SK-N-SH treated with all-trans-retinoic acid at 6 μM for 48 hours (cell line): ENCODE results near the gene COL4A1.

Experiments used
- ATAC-seq: fragments of 200-7000 bp; cut with Tn5 transposase; 3 replicates; pipeline ENCODE4 v1.9.1; 2020; ENCODE audit warnings: mild to moderate bottlenecking, moderate library complexity
- ARNTL ChIP-seq: fragments of 450-650 bp; formaldehyde crosslinking; IDR thresholded peaks from 2 replicates; pipeline ENCODE4 v1.5.0; 2020; ENCODE audit warnings: low read depth, mild to moderate bottlenecking, moderate library complexity, borderline replicate concordance
- BACH2 ChIP-seq: fragments of 250-450 bp; sonication (Bioruptor Pico); IDR thresholded peaks from 2 replicates; pipeline ENCODE4 v1.9.0; 2021; ENCODE audit warnings: mild to moderate bottlenecking, borderline replicate concordance
- CREB5 ChIP-seq: fragments of 250-450 bp; sonication (Bioruptor Pico); IDR thresholded peaks from 2 replicates; pipeline ENCODE4 v1.5.1; 2020; ENCODE audit warnings: low read depth, mild to moderate bottlenecking, moderate library complexity
- CSDC2 ChIP-seq: fragments of 250-450 bp; sonication (Bioruptor Pico); IDR thresholded peaks from 2 replicates; pipeline ENCODE4 v1.5.0; 2020; ENCODE audit warnings: mild to moderate bottlenecking, moderate library complexity
- CSRNP3 ChIP-seq: fragments of 250-450 bp; sonication (Bioruptor Pico); IDR thresholded peaks from 2 replicates; pipeline ENCODE4 v1.5.1; 2021; ENCODE audit warnings: mild to moderate bottlenecking, moderate library complexity
- ESRRG ChIP-seq: fragments of 250-450 bp; sonication (Bioruptor Pico); IDR thresholded peaks from 2 replicates; pipeline ENCODE4 v1.6.1; 2021; ENCODE audit warnings: mild to moderate bottlenecking
- GLIS3 ChIP-seq: fragments of 250-450 bp; sonication (Bioruptor Pico); IDR thresholded peaks from 2 replicates; pipeline ENCODE4 v1.5.0; 2020; ENCODE audit warnings: mild to moderate bottlenecking, moderate library complexity
- ISL1 ChIP-seq: fragments of 250-450 bp; sonication (Bioruptor Pico); IDR thresholded peaks from 2 replicates; pipeline ENCODE4 v2.1.2; 2022; ENCODE audit warnings: mild to moderate bottlenecking, moderate library complexity
- OSR1 ChIP-seq: fragments of 250-450 bp; sonication (Bioruptor Pico); IDR thresholded peaks from 2 replicates; pipeline ENCODE4 v1.8.0; 2022; ENCODE audit warnings: moderate library complexity, mild to moderate bottlenecking, inconsistent platforms
- POU6F1 ChIP-seq: fragments of 250-450 bp; sonication (Bioruptor Pico); IDR thresholded peaks from 2 replicates; pipeline ENCODE4 v1.8.0; 2021; ENCODE audit warnings: low read depth, mild to moderate bottlenecking, moderate library complexity, borderline replicate concordance
- PPARA ChIP-seq: fragments of 250-450 bp; sonication (Bioruptor Pico); IDR thresholded peaks from 2 replicates; pipeline ENCODE4 v1.5.0; 2020; ENCODE audit warnings: mild to moderate bottlenecking, borderline replicate concordance
- RARB ChIP-seq: fragments of 250-450 bp; sonication (Bioruptor Pico); IDR thresholded peaks from 2 replicates; pipeline ENCODE4 v1.8.0; 2021; ENCODE audit warnings: mild to moderate bottlenecking, moderate library complexity
- SNAI2 ChIP-seq: fragments of 250-450 bp; sonication (Bioruptor Pico); IDR thresholded peaks from 2 replicates; pipeline ENCODE4 v1.5.0; 2020; ENCODE audit warnings: mild to moderate bottlenecking, moderate library complexity
- TSHZ2 ChIP-seq: fragments of 250-450 bp; sonication (Bioruptor Pico); IDR thresholded peaks from 2 replicates; pipeline ENCODE4 v1.5.0; 2020; ENCODE audit warnings: mild to moderate bottlenecking, moderate library complexity
- ZC3H10 ChIP-seq: fragments of 250-450 bp; sonication (Bioruptor Pico); IDR thresholded peaks from 2 replicates; pipeline ENCODE4 v1.5.1; 2021; ENCODE audit warnings: mild to moderate bottlenecking, moderate library complexity
- ZFP3 ChIP-seq: fragments of 250-450 bp; sonication (Bioruptor Pico); IDR thresholded peaks from 2 replicates; pipeline ENCODE4 v1.5.0; 2020; ENCODE audit warnings: mild to moderate bottlenecking, moderate library complexity
- ZFP30 ChIP-seq: fragments of 450-650 bp; formaldehyde crosslinking; IDR thresholded peaks from 2 replicates; pipeline ENCODE4 v1.5.0; 2022; ENCODE audit warnings: mild to moderate bottlenecking, moderate library complexity
- ZNF565 ChIP-seq: fragments of 450-650 bp; formaldehyde crosslinking; conservative IDR thresholded peaks from 2 replicates; pipeline ENCODE4 v1.5.0; 2020; ENCODE audit warnings: low read depth, mild to moderate bottlenecking, moderate library complexity
- ZNF70 ChIP-seq: fragments of 450-650 bp; formaldehyde crosslinking; IDR thresholded peaks from 2 replicates; pipeline ENCODE4 v1.5.0; 2020; ENCODE audit warnings: mild to moderate bottlenecking, moderate library complexity
- ZNF8 ChIP-seq: fragments of 450-650 bp; formaldehyde crosslinking; IDR thresholded peaks from 2 replicates; pipeline ENCODE4 v1.5.0; 2020; ENCODE audit warnings: mild to moderate bottlenecking, moderate library complexity

The COL4A1 gene

GRCh38 chr13:110256126-110256905, 50.6 kb downstream of the COL4A1 start:
- TF ChIP-seq ZFP3 (CRISPR knock-in tag) (no peak), GLIS3 (CRISPR knock-in tag) (no peak), OSR1 (CRISPR knock-in tag) (no peak), ESRRG (CRISPR knock-in tag) (no peak), SNAI2 (CRISPR knock-in tag) (no peak), BACH2 (CRISPR knock-in tag) (no peak), RARB (no peak), PPARA (no peak), CREB5 (CRISPR knock-in tag) (no peak), CSDC2 (CRISPR knock-in tag) (no peak), CSRNP3 (CRISPR knock-in tag) (no peak), POU6F1 (CRISPR knock-in tag) (no peak)
- no peak for ATAC-seq

- ATAC-seq, result no peak
- TF ChIP-seq ZNF8 (CRISPR knock-in tag) (no peak), ISL1 (CRISPR knock-in tag) (no peak), SNAI2 (CRISPR knock-in tag) (no peak), CSDC2 (CRISPR knock-in tag) (no peak), ESRRG (CRISPR knock-in tag) (no peak), ZFP30 (CRISPR knock-in tag) (no peak), ARNTL (CRISPR knock-in tag) (no peak), TSHZ2 (no peak), BACH2 (CRISPR knock-in tag) (no peak), ZNF565 (CRISPR knock-in tag) (no peak), OSR1 (CRISPR knock-in tag) (no peak)
Measured at GRCh38 chr13:110254751-110255553, 52.0 kb downstream of the COL4A1 start.

GRCh38 chr13:110254151-110254679, 52.7 kb downstream of the COL4A1 start:
- ATAC-seq, result no peak
- TF ChIP-seq ESRRG (CRISPR knock-in tag) (no peak), ZNF70 (CRISPR knock-in tag) (no peak), GLIS3 (CRISPR knock-in tag) (no peak), ZC3H10 (CRISPR knock-in tag) (no peak), CSDC2 (CRISPR knock-in tag) (no peak), POU6F1 (CRISPR knock-in tag) (no peak), PPARA (no peak), ISL1 (CRISPR knock-in tag) (no peak), CREB5 (CRISPR knock-in tag) (no peak), BACH2 (CRISPR knock-in tag) (no peak), OSR1 (CRISPR knock-in tag) (no peak), SNAI2 (CRISPR knock-in tag) (no peak), ZNF565 (CRISPR knock-in tag) (no peak), ZFP30 (CRISPR knock-in tag) (no peak), RARB (no peak), TSHZ2 (no peak), ARNTL (CRISPR knock-in tag) (no peak)
